HUDEP-2 (cell line): ENCODE measurements around the gene MAPK8IP3.
"Not testable (repeated sequence)": the region's sequence is repeated elsewhere in the genome, so short reads cannot be mapped to it uniquely, and the experiment has no call there.

ENCODE experiments used
- DNase-seq, 76 experiments: peaks; one replicate each; lab custom pipeline; 2025; ENCODE audit not compliant: unreplicated experiment in 76 of 76; lab: John Stamatoyannopoulos, UW

MAPK8IP3 gene

GRCh38 chr16:1732071-1732470 lies 26.1 kb downstream of the MAPK8IP3 start:
- no peak for DNase-seq

GRCh38 chr16:1732551-1732987 lies 26.6 kb downstream of the MAPK8IP3 start:
- DNase-seq, result not testable (repeated sequence)

DNA sequence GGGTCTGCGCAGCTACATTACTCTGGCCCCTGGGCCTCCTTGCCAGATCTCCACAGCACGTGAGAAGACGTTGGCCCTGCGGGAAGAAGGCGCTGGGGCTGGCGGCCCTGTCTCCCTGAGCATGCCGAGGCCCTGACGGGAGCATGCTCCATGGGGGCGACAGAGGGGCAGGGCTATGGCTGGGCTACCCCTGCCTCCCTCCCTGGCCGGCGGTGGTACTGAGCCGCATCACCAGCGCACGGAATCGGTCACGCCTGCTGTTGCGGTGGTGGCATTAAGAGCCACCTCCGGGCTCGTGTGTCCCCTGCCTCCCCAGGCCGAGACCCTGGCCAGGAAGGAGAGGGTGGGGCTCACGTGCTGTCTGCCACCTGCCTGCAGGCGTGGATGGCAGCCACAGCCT lies 28.1 kb downstream of the MAPK8IP3 start:
- DNase-seq, result no peak

DNA sequence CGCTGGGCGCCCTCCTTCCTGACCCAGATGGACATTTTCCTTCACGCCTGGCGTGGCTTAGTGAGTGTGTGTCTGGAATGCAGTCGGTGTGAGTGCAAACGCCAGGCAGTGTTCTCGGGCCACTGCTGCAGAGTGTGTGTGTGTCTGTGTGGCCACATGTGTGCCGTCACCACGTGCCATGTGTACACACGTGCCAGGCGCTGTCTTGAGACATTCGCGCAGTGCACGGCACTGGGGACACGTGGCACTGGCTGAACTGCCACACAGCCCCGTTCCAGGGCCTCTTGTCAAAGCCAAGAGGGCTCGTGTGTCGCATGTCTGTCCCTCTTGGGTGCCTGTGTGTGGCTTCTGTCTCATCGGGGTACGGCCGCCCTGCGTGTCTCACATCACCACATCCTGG lies 28.8 kb downstream of the MAPK8IP3 start:
- no peak for DNase-seq

DNA sequence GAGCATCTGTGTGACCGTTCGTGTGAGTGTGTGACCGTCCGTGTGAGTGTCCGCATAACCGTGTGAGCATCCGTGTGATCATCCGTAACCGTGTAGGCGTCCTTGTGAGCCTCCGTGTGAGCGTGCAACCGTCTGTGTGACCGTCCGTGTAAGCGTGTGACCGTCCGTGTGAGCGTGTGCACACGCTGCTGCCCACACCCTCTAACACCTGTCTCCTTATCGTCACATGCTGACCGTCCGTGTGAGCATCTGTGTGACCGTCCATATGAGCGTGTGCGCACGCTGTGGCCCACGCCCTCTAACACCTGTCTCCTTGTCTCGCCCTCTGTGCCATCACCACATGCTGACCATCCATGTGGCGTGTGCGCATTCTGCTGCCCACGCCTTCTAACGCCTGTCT lies 34.2 kb downstream of the MAPK8IP3 start:
- no peak for DNase-seq

GRCh38 chr16:1740781-1741490 lies 34.9 kb downstream of the MAPK8IP3 start:
- no peak for DNase-seq

- no peak for DNase-seq
Observed at GRCh38 chr16:1741553-1742165, 35.7 kb downstream of the MAPK8IP3 start.

GRCh38 chr16:1743376-1744337 lies 37.7 kb downstream of the MAPK8IP3 start:
- no peak for DNase-seq

DNA sequence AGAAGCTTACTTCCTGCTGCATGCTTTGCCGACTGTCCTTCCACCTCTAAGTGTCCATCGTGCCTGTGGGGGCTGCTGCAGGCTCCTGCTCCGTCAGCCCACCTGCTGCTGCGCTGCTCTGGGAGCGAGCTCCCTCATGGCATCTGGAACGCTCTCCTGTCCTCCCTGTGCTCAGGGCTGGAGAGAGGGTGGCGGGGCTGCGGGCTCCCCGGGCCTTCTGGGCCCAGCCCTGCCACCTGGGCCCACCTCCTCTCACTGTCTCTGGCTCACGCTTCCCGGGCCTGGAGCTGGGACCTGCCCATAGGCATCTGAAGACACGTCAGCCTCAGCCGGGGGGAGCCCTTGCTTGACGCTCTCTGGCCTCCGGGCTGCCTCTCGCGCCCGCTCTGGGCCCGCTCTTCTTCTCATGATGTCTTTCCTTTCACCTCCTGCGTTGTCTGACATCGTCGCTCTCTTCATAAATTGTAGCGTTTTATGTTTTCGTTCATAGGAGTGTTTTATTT lies 38.4 kb downstream of the MAPK8IP3 start:
- no peak for DNase-seq

GRCh38 chr16:1745181-1745899 lies 39.3 kb downstream of the MAPK8IP3 start:
- DNase-seq, result no peak

GRCh38 chr16:1745900-1746692 lies 40.1 kb downstream of the MAPK8IP3 start:
- DNase-seq, result no peak

DNA sequence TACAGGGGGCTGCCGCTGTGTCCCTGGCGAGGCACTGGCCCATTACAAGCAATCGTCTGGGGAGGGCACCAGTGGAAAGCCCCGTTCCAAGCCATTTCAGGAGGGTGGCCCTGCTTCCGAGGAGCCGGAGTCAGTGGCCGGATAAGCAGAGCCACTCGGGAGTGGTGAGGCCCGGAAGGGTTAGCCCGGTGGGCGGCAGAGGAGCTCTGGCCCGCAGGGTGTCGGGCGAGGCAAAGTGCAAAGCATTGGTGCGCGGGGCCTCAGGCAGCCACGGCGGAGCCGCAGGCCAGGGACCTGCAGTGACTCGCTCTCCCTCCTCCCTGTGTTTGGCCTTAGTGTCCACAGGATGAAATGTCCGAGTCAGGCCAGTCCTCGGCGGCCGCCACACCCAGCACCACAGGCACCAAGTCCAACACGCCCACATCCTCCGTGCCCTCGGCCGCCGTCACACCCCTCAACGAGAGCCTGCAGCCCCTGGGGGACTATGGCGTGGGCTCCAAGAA lies 40.7 kb downstream of the MAPK8IP3 start:
- DNase-seq, result no peak

GRCh38 chr16:1747934-1748333 lies 41.9 kb downstream of the MAPK8IP3 start:
- no peak for DNase-seq

- DNase-seq, result no peak
Observed at GRCh38 chr16:1749152-1750117, 43.4 kb downstream of the MAPK8IP3 start.

GRCh38 chr16:1751946-1752345 lies 46.0 kb downstream of the MAPK8IP3 start:
- DNase-seq, result no peak

DNA sequence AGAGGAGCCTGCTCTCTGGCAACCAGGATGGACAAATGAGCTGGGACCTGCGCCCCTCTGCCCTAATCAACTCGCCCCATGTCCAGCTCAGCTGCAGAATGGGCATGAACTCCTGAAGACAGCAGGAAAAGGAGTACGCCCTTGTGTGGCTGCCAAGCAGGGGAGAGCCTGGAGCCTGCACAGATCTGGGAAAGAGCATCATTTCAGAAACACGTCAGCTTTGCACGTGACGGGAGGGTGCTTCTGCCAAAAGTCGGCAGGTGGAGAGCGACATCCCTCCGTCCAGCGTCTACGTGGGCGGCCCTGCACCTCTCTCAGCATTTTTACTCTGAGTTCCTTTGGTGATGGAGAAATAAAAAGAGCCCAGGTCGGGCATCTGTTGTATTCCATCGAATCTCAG lies 46.9 kb downstream of the MAPK8IP3 start:
- DNase-seq, result no peak

- DNase-seq, result no peak
Observed at GRCh38 chr16:1754204-1754603, 48.2 kb downstream of the MAPK8IP3 start.

DNA sequence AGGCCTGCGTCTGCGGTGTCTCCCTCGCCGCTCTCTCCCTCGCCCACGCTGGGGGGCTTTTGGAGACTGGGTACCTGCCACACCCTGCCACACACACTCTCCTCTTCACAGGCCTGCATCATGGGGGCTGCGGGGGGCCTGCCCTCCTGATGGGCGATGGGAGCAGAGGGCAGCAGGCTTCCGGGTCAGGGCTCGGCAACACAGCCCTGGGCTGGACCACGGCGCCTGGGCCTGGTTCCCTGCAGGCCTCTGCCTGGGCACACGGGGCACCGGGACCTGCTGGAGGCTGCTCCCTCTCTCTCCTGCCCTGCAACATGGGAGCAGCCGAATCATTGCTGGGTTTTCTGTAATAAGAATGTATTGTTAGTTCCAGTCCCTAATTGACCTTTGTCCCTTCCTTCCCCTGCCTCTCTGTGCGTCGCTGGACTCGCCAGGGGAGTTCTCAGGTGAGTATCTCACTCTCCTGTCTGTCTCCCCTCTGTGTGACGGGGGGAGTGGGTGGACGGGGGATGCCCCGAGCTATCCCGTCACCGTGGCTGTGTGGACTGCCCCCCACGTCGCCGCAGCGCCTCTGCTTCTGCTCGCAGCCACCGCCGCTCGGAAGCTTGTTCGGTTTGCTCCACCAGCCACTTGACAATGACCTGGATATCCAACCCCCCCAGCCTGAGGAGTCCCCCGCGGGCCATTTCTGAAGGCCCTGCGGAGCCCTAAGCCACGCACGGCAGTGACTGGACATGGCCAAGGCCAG lies 51.9 kb downstream of the MAPK8IP3 start:
- DNase-seq, result no peak
